ENCODE measurements around the gene CNN2.

The CNN2 gene

GRCh38 chr19:993831-994393 is 32.5 kb upstream of the CNN2 start:
- in situ Hi-C loops (cut with MboI; ENCODE audit: low sequenced_read_pairs): loop anchor here (25.0 kb wide), 1 partner anchor 132 kb away; the partner anchor contains the start of genes CFD and ELANE

- in situ Hi-C loops (cut with MboI; ENCODE audit: low sequenced_read_pairs): loop anchor here (25.0 kb wide), 1 partner anchor 132 kb away; the partner anchor contains the start of genes CFD and ELANE
These were observed 31.9 kb upstream of the CNN2 start for GRCh38 chr19:994516-994915.

- in situ Hi-C loops (cut with MboI; ENCODE audit: low sequenced_read_pairs): loop anchor here (25.0 kb wide), 1 partner anchor 133 kb away; the partner anchor contains the start of genes CFD and ELANE
These were observed 31.2 kb upstream of the CNN2 start for GRCh38 chr19:995051-995827.

GRCh38 chr19:996051-996838 is 30.2 kb upstream of the CNN2 start:
- in situ Hi-C loops (cut with MboI; ENCODE audit: low sequenced_read_pairs): loop anchor here (25.0 kb wide), 1 partner anchor 134 kb away; the partner anchor contains the start of genes CFD and ELANE

- in situ Hi-C loops (cut with MboI; ENCODE audit: low sequenced_read_pairs): loop anchor here (25.0 kb wide), 1 partner anchor 136 kb away; the partner anchor contains the start of genes CFD and ELANE
These were observed 28.3 kb upstream of the CNN2 start for GRCh38 chr19:998064-998463.

- in situ Hi-C loops (cut with MboI; ENCODE audit: low sequenced_read_pairs): loop anchor here (25.0 kb wide), 1 partner anchor 137 kb away; the partner anchor contains the start of genes CFD and ELANE
These were observed 27.1 kb upstream of the CNN2 start for GRCh38 chr19:999379-999719.

GRCh38 chr19:1000095-1000494 is 26.3 kb upstream of the CNN2 start, which contains the start of gene GRIN3B:
TSS of gene GRIN3B (plus strand) at chr19:1000419. CDS start at chr19:1000438, 19 bp downstream.
- in situ Hi-C loops (cut with MboI; ENCODE audit: low sequenced_read_pairs): no loop called here

GRCh38 chr19:1000591-1001537 is 25.5 kb upstream of the CNN2 start:
- in situ Hi-C loops (cut with MboI; ENCODE audit: low sequenced_read_pairs): no loop called here

- in situ Hi-C loops (cut with MboI; ENCODE audit: low sequenced_read_pairs): no loop called here
These were observed 24.8 kb upstream of the CNN2 start for GRCh38 chr19:1001538-1002166.

- in situ Hi-C loops (cut with MboI; ENCODE audit: low sequenced_read_pairs): no loop called here
These were observed 23.8 kb upstream of the CNN2 start for GRCh38 chr19:1002600-1002999.

- in situ Hi-C loops (cut with MboI; ENCODE audit: low sequenced_read_pairs): no loop called here
These were observed 23.1 kb upstream of the CNN2 start for GRCh38 chr19:1003283-1003682.

GRCh38 chr19:1004204-1004802 is 22.1 kb upstream of the CNN2 start:
- in situ Hi-C loops (cut with MboI; ENCODE audit: low sequenced_read_pairs): no loop called here

- in situ Hi-C loops (cut with MboI; ENCODE audit: low sequenced_read_pairs): no loop called here
These were observed 21.4 kb upstream of the CNN2 start for GRCh38 chr19:1004803-1005664.

- in situ Hi-C loops (cut with MboI; ENCODE audit: low sequenced_read_pairs): no loop called here
These were observed 19.6 kb upstream of the CNN2 start for GRCh38 chr19:1006711-1007398.

- in situ Hi-C loops (cut with MboI; ENCODE audit: low sequenced_read_pairs): no loop called here
These were observed 18.8 kb upstream of the CNN2 start for GRCh38 chr19:1007399-1008251.

- in situ Hi-C loops (cut with MboI; ENCODE audit: low sequenced_read_pairs): no loop called here
These were observed 18.0 kb upstream of the CNN2 start for GRCh38 chr19:1008268-1009040.
